HepG2 (cell line): ENCODE data around the gene XXYLT1. TPM values are rescaled to one million over a fixed set of nuclear protein-coding genes. Genes with fewer than 3 reads are reported as not detected.
A peak's percentile ranks its signal among the peaks of the same experiment; 100 is the strongest.

ENCODE experiments used
- ATF4 ChIP-seq, 2 experiments: fragments of 450-650 bp in 1 of 2; sonication (generic) in 1 of 2; formaldehyde crosslinking; IDR thresholded peaks; 2 replicates each; pipeline versions ENCODE4 v1.5.0 to v1.8.0; 2020 to 2022; ENCODE audit warnings: mild to moderate bottlenecking in 1 of 2, missing genetic modification reagents in 1 of 2
- BRD4 ChIP-seq: sonication (generic); formaldehyde crosslinking; IDR thresholded peaks from 2 replicates; pipeline ENCODE4 v1.4.0; 2020; ENCODE audit warnings: missing genetic modification reagents
- ELF1 ChIP-seq: sonication (generic); formaldehyde crosslinking; IDR thresholded peaks from 2 replicates; pipeline ENCODE4 v1.4.0; 2020; ENCODE audit warnings: missing genetic modification reagents
- FOXA1 ChIP-seq, 2 experiments: fragments of 450-650 bp in 1 of 2; sonication (generic) in 1 of 2; formaldehyde crosslinking in 1 of 2; IDR thresholded peaks; 2 replicates each; pipeline versions ENCODE4 v1.4.0 to v1.6.1; 2016 to 2020; ENCODE audit warnings: missing genetic modification reagents in 1 of 2
- GATA4 ChIP-seq: sonication (generic); IDR thresholded peaks from 2 replicates; pipeline ENCODE4 v1.6.1; 2016; ENCODE audit warnings: antibody characterized with exemption, low read depth, borderline replicate concordance
- HMGXB4 ChIP-seq, 2 experiments: sonication (generic) in 1 of 2; formaldehyde crosslinking in 1 of 2; IDR thresholded peaks; 2 replicates each; pipeline versions ENCODE4 v1.4.0 to v1.6.1; 2018 to 2020; ENCODE audit warnings: missing genetic modification reagents in 2 of 2, borderline replicate concordance in 1 of 2, low read depth in 1 of 2, mild to moderate bottlenecking in 1 of 2, missing biosample characterization in 1 of 2
- IKZF1 ChIP-seq: fragments of 450-650 bp; IDR thresholded peaks from 2 replicates; pipeline ENCODE4 v1.7.1; 2016
- PAXIP1 ChIP-seq: sonication (generic); formaldehyde crosslinking; conservative IDR thresholded peaks from 2 replicates; pipeline ENCODE4 v1.4.0; 2020; ENCODE audit warnings: mild to moderate bottlenecking, missing genetic modification reagents, moderate library complexity
- REPIN1 ChIP-seq: sonication (generic); formaldehyde crosslinking; IDR thresholded peaks from 2 replicates; pipeline ENCODE4 v1.8.0; 2022; ENCODE audit warnings: missing genetic modification reagents, low read depth, mild to moderate bottlenecking, borderline replicate concordance
- THAP8 ChIP-seq: sonication (generic); formaldehyde crosslinking; IDR thresholded peaks from 2 replicates; pipeline ENCODE4 v1.5.1; 2020; ENCODE audit warnings: missing genetic modification reagents, mild to moderate bottlenecking, borderline replicate concordance
- THYN1 ChIP-seq: sonication (generic); formaldehyde crosslinking; IDR thresholded peaks from 2 replicates; pipeline ENCODE4 v1.8.1; 2023; ENCODE audit warnings: low read depth, mild to moderate bottlenecking, moderate library complexity, missing genetic modification reagents, borderline replicate concordance
- ZBTB4 ChIP-seq: sonication (generic); formaldehyde crosslinking; IDR thresholded peaks from 2 replicates; pipeline ENCODE4 v1.4.0; 2020; ENCODE audit warnings: missing genetic modification reagents, mild to moderate bottlenecking, borderline replicate concordance
- ZNF138 ChIP-seq: sonication (generic); formaldehyde crosslinking; IDR thresholded peaks from 2 replicates; pipeline ENCODE4 v1.5.0; 2020; ENCODE audit warnings: mild to moderate bottlenecking, low read depth, missing genetic modification reagents
- ZNF20 ChIP-seq: sonication (generic); formaldehyde crosslinking; IDR thresholded peaks from 2 replicates; pipeline ENCODE4 v1.4.0; 2020; ENCODE audit warnings: mild to moderate bottlenecking, moderate library complexity, missing genetic modification reagents
- ZNF256 ChIP-seq: sonication (generic); formaldehyde crosslinking; conservative IDR thresholded peaks from 2 replicates; pipeline ENCODE4 v1.4.0; 2020; ENCODE audit warnings: missing genetic modification reagents
- ZNF737 ChIP-seq: sonication (generic); formaldehyde crosslinking; IDR thresholded peaks from 2 replicates; pipeline ENCODE4 v1.5.0; 2020; ENCODE audit warnings: missing genetic modification reagents, mild to moderate bottlenecking, borderline replicate concordance
- ZNF746 ChIP-seq: sonication (generic); formaldehyde crosslinking; IDR thresholded peaks from 2 replicates; pipeline ENCODE4 v1.8.0; 2022; ENCODE audit warnings: mild to moderate bottlenecking, missing genetic modification reagents
- polyA plus RNA-seq, 8 experiments: library from polyadenylated mRNA; depleted of rRNA in 3 of 8; stranded (reverse) in 7 of 8; unstranded in 1 of 8; fragments of >200 nt; fragmentation: Illumina TruSeq in 4 of 8; extraction: Trizol in 4 of 8; gene quantifications; 2 replicates each; pipeline versions ENCODE4 v1.2.1 to v1.2.3, GENCODE V29; 2011 to 2016; ENCODE audit warnings: low read depth in 4 of 8, missing spikeins in 1 of 8, mixed read lengths in 1 of 8; ENCODE audit not compliant: insufficient read depth in 1 of 8
- total RNA-seq, 5 experiments: library from RNA; depleted of rRNA; stranded (reverse); fragments of >200 nt; fragmentation: Illumina TruSeq; extraction: Trizol; gene quantifications; 2 replicates each; pipeline ENCODE4 v1.2.3, GENCODE V29; 2016; ENCODE audit warnings: low read depth in 1 of 5

XXYLT1 gene
- total and polyA plus RNA-seq, 2 of the 13 experiments (the other 11 are each of a cell fraction or from before 2014, with no cell fraction given) = 17.7 to 19.0 TPM

- TF ChIP-seq ATF4 (CRISPR knock-in tag; IDR thresholded peaks at IDR 0.05) = peak in 1 of 2 experiments; percentile 84; a peak in 2 of 4 replicates
- TF ChIP-seq THAP8 = no peak
- TF ChIP-seq ZNF256 = no peak
- peak; percentile 100 for TF ChIP-seq GATA4
- TF ChIP-seq BRD4 (CRISPR knock-in tag) = peak; percentile 67; the same call in 1 of the 2 replicates
- TF ChIP-seq PAXIP1 (CRISPR knock-in tag) = peak; percentile 99
- TF ChIP-seq THYN1 (CRISPR knock-in tag) = no peak
- TF ChIP-seq ELF1 (CRISPR knock-in tag) = peak; percentile 76
- TF ChIP-seq ZNF138 = no peak
- peak; percentile 72; the same call in 1 of the 2 replicates for TF ChIP-seq ZNF746 (CRISPR knock-in tag)
- peak; percentile 92 for TF ChIP-seq FOXA1 (IDR thresholded peaks at IDR 0.05)
- peak; percentile 99 for TF ChIP-seq FOXA1 (CRISPR knock-in tag; IDR thresholded peaks at IDR 0.05)
- no peak for TF ChIP-seq ZNF20
- peak; percentile 94 for TF ChIP-seq ZBTB4 (CRISPR knock-in tag)
- TF ChIP-seq IKZF1 = no peak
- TF ChIP-seq REPIN1 = peak; percentile 87; the same call in 1 of the 2 replicates
- no peak for TF ChIP-seq ZNF737 (CRISPR knock-in tag)
- peak in 1 of 2 experiments; percentile 28; a peak in 2 of 4 replicates for TF ChIP-seq HMGXB4 (CRISPR knock-in tag; IDR thresholded peaks at IDR 0.05; ENCODE audit: borderline replicate concordance in 1 of 2, low read depth in 1 of 2)
Measured at GRCh38 chr3:195164573-195165264, 106.2 kb downstream of the XXYLT1 start (continued).
